K562 (cell line): ENCODE results near the gene INHBC. TPM values are rescaled to one million over a fixed set of nuclear protein-coding genes. Genes with fewer than 3 reads are reported as not detected.
A peak's percentile ranks its signal among the peaks of the same experiment; 100 is the strongest.

Experiments used
- CEBPB ChIP-seq: fragments of 450-650 bp; IDR thresholded peaks from 2 replicates; pipeline ENCODE4 v1.6.1; 2016; ENCODE audit warnings: missing genetic modification characterization, missing compliant biosample characterization
- FOXK1 ChIP-seq: sonication (generic); formaldehyde crosslinking; IDR thresholded peaks from 2 replicates; pipeline ENCODE4 v1.8.0; 2022; ENCODE audit warnings: missing genetic modification reagents, mild to moderate bottlenecking, borderline replicate concordance
- KLF6 ChIP-seq: fragments of 250-450 bp; sonication (Bioruptor Pico); IDR thresholded peaks from 2 replicates; pipeline ENCODE4 v1.4.0; 2020; ENCODE audit warnings: mild to moderate bottlenecking, moderate library complexity, borderline replicate concordance
- MTA3 ChIP-seq: fragments of 450-650 bp; formaldehyde crosslinking; IDR thresholded peaks from 2 replicates; pipeline ENCODE4 v1.6.1; 2017; ENCODE audit warnings: mild to moderate bottlenecking, borderline replicate concordance
- NR2F6 ChIP-seq: fragments of 450-650 bp; formaldehyde crosslinking; IDR thresholded peaks from 2 replicates; pipeline ENCODE4 v1.4.0; 2020; ENCODE audit warnings: mild to moderate bottlenecking
- RCOR1 ChIP-seq, 2 experiments: IDR thresholded peaks; 2 replicates each; pipeline ENCODE4 v1.6.1; 2012; ENCODE audit warnings: low read depth in 2 of 2, low read length in 2 of 2, borderline replicate concordance in 1 of 2, improper control_type of control experiment in 1 of 2
- SIX5 ChIP-seq, 2 experiments: IDR thresholded peaks; 2 replicates each; pipeline ENCODE4 v1.6.1; 2011; ENCODE audit warnings: low read length in 2 of 2, borderline replicate concordance in 1 of 2, low read depth in 1 of 2, mild to moderate bottlenecking in 1 of 2, moderate library complexity in 1 of 2; ENCODE audit not compliant: insufficient read depth in 1 of 2
- ZBTB17 ChIP-seq: fragments of 450-650 bp; formaldehyde crosslinking; IDR thresholded peaks from 2 replicates; pipeline ENCODE4 v1.4.0; 2020; ENCODE audit warnings: mild to moderate bottlenecking
- ZNF589 ChIP-seq: fragments of 200-800 bp; sonication (Bioruptor generic); IDR thresholded peaks from 2 replicates; pipeline ENCODE4 v1.6.1; 2016; ENCODE audit warnings: low read depth, missing genetic modification characterization, missing compliant biosample characterization
- polyA plus RNA-seq, 8 experiments: library from polyadenylated mRNA; depleted of rRNA in 4 of 8; stranded (reverse) in 5 of 8; unstranded in 3 of 8; fragments of >200 nt; fragmentation: Nextera tagmentation in 2 of 8; fragmentation: Illumina TruSeq in 1 of 8; extraction: Ambion mirVana in 2 of 8; extraction: Trizol in 1 of 8; gene quantifications; 2 replicates each; pipeline versions ENCODE4 v1.2.1 to v1.2.3, GENCODE V29; 2011 to 2014; ENCODE audit warnings: inconsistent platforms in 1 of 8, missing spikeins in 1 of 8
- total RNA-seq, 7 experiments: library from RNA; depleted of rRNA in 6 of 7; stranded (reverse); fragments of >200 nt in 6 of 7; fragmentation: Illumina TruSeq in 2 of 7; extraction: Trizol in 2 of 7; gene quantifications; 2 replicates each; pipeline versions ENCODE4 v1.2.1 to v1.2.3, GENCODE V29; 2011 to 2021; ENCODE audit warnings: low replicate concordance in 1 of 7
- TF ChIP-seq, protein P1 (sequence below): fragments of 450-650 bp; IDR thresholded peaks from 2 replicates; pipeline ENCODE4 v1.6.1; 2016; ENCODE audit warnings: missing biosample characterization, missing genetic modification characterization
- TF ChIP-seq, protein P2 (sequence below): sonication (generic); formaldehyde crosslinking; IDR thresholded peaks from 2 replicates; pipeline ENCODE4 v1.8.1; 2023; ENCODE audit warnings: mild to moderate bottlenecking, missing genetic modification reagents
- TF ChIP-seq, protein P3 (sequence below): sonication (generic); formaldehyde crosslinking; IDR thresholded peaks from 2 replicates; pipeline ENCODE4 v1.8.1; 2023; ENCODE audit warnings: mild to moderate bottlenecking, missing genetic modification reagents
- TF ChIP-seq, protein P4 (sequence below), 3 experiments: IDR thresholded peaks in 2 of 3; conservative IDR thresholded peaks in 1 of 3; 2 replicates each; pipeline ENCODE4 v1.5.1; 2011 to 2012; ENCODE audit warnings: low read length in 3 of 3, mild to moderate bottlenecking in 3 of 3, control low read depth in 2 of 3, improper control_type of control experiment in 1 of 3, inconsistent platforms in 1 of 3, low read depth in 1 of 3, mixed read lengths in 1 of 3, moderate library complexity in 1 of 3; ENCODE audit not compliant: insufficient read depth in 2 of 3
- TF ChIP-seq, protein P5 (sequence below), 2 experiments: fragments of 200-800 bp in 1 of 2; sonication (Bioruptor generic) in 1 of 2; sonication (generic) in 1 of 2; formaldehyde crosslinking in 1 of 2; IDR thresholded peaks in 1 of 2; conservative IDR thresholded peaks in 1 of 2; 2 replicates each; pipeline versions ENCODE4 v1.5.0 to v1.6.1; 2016 to 2020; ENCODE audit warnings: missing compliant biosample characterization in 1 of 2, missing genetic modification characterization in 1 of 2, missing genetic modification reagents in 1 of 2

INHBC gene
- total and polyA plus RNA-seq, 9 of the 15 experiments (the other 6 are each of a cell fraction or from before 2014, with no cell fraction given): 0.07 to 0.24 (median 0.15) TPM; not detected in 4

DNA sequence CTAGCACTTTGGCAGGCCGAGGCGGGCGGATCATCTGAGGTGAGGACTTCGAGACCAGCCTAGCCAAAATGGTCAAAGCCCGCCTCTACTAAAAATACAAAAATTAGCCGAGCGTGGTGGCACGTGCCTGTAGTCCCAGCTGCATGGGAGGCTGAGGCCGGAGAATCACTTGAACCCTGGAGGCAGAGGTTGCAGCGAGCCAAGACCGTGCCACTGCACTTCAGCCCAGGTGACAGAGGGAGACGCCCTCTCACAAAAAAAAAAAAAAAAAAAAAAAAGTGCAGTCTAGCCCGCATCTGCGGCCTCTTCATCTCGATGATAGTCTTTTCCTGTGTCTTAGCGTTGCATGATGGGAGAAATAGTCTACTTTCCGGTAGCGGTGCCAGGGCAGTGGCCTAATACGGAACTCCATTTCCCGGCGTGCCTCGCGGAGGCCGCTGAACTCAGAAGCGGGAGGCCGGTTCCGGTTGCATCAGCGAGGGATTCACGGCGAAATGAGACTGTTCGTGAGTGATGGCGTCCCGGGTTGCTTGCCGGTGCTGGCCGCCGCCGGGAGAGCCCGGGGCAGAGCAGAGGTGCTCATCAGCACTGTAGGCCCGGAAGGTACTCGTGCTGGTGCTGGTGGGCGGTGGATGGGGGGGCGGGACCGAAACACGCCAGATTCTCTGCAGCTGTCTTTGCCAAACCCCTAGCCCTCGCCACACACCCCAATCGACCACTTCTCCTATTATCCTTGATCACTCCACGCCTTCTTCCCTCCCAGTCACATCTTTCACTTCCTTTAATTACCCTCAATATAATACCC is 53.2 kb downstream of the INHBC start, which contains the start of gene MARS1 (continued):
- TF ChIP-seq RCOR1 (IDR thresholded peaks at IDR 0.05; ENCODE audit: borderline replicate concordance in 1 of 2, low read depth in 2 of 2, low read length in 2 of 2) (0 out of 4 replicates have a peak, but pooled peaks of 1 of the 2 experiments have one; percentile 16), SIX5 (IDR thresholded peaks at IDR 0.05; ENCODE audit: borderline replicate concordance in 1 of 2, insufficient read depth in 1 of 2, low read depth in 1 of 2, low read length in 2 of 2) (peak; percentile 77 to 80; a peak in 3 of 4 replicates), ZBTB17 (CRISPR knock-in tag) (peak; percentile 46; the same call in 1 of the 2 replicates), MTA3 (0 out of 2 replicates have a peak, but pooled peaks have one; percentile 41), NR2F6 (CRISPR knock-in tag) (no peak), CEBPB (tag) (peak; percentile 92), ZNF589 (CRISPR knock-in tag) (peak; percentile 40; the same call in 1 of the 2 replicates), FOXK1 (CRISPR knock-in tag) (peak; percentile 92; the same call in 1 of the 2 replicates), KLF6 (peak; percentile 70; the same call in 1 of the 2 replicates)
- TF ChIP-seq, protein P1, sequence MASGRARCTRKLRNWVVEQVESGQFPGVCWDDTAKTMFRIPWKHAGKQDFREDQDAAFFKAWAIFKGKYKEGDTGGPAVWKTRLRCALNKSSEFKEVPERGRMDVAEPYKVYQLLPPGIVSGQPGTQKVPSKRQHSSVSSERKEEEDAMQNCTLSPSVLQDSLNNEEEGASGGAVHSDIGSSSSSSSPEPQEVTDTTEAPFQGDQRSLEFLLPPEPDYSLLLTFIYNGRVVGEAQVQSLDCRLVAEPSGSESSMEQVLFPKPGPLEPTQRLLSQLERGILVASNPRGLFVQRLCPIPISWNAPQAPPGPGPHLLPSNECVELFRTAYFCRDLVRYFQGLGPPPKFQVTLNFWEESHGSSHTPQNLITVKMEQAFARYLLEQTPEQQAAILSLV (tag): peak; percentile 72; the same call in 1 of the 2 replicates
- TF ChIP-seq, protein P2, sequence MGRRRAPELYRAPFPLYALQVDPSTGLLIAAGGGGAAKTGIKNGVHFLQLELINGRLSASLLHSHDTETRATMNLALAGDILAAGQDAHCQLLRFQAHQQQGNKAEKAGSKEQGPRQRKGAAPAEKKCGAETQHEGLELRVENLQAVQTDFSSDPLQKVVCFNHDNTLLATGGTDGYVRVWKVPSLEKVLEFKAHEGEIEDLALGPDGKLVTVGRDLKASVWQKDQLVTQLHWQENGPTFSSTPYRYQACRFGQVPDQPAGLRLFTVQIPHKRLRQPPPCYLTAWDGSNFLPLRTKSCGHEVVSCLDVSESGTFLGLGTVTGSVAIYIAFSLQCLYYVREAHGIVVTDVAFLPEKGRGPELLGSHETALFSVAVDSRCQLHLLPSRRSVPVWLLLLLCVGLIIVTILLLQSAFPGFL (CRISPR knock-in tag): no peak
- TF ChIP-seq, protein P3, sequence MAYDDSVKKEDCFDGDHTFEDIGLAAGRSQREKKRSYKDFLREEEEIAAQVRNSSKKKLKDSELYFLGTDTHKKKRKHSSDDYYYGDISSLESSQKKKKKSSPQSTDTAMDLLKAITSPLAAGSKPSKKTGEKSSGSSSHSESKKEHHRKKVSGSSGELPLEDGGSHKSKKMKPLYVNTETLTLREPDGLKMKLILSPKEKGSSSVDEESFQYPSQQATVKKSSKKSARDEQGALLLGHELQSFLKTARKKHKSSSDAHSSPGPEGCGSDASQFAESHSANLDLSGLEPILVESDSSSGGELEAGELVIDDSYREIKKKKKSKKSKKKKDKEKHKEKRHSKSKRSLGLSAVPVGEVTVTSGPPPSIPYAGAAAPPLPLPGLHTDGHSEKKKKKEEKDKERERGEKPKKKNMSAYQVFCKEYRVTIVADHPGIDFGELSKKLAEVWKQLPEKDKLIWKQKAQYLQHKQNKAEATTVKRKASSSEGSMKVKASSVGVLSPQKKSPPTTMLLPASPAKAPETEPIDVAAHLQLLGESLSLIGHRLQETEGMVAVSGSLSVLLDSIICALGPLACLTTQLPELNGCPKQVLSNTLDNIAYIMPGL: peak; percentile 59; the same call in 1 of the 2 replicates
- TF ChIP-seq, protein P4, sequence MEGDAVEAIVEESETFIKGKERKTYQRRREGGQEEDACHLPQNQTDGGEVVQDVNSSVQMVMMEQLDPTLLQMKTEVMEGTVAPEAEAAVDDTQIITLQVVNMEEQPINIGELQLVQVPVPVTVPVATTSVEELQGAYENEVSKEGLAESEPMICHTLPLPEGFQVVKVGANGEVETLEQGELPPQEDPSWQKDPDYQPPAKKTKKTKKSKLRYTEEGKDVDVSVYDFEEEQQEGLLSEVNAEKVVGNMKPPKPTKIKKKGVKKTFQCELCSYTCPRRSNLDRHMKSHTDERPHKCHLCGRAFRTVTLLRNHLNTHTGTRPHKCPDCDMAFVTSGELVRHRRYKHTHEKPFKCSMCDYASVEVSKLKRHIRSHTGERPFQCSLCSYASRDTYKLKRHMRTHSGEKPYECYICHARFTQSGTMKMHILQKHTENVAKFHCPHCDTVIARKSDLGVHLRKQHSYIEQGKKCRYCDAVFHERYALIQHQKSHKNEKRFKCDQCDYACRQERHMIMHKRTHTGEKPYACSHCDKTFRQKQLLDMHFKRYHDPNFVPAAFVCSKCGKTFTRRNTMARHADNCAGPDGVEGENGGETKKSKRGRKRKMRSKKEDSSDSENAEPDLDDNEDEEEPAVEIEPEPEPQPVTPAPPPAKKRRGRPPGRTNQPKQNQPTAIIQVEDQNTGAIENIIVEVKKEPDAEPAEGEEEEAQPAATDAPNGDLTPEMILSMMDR (IDR thresholded peaks at IDR 0.05 in 2 of 3, conservative IDR thresholded peaks at IDR 0.05 in 1 of 3; ENCODE audit: insufficient read depth in 2 of 3, low read depth in 1 of 3, low read length in 3 of 3): peak; percentile 58 to 70 (median 61)
- TF ChIP-seq, protein P5, sequence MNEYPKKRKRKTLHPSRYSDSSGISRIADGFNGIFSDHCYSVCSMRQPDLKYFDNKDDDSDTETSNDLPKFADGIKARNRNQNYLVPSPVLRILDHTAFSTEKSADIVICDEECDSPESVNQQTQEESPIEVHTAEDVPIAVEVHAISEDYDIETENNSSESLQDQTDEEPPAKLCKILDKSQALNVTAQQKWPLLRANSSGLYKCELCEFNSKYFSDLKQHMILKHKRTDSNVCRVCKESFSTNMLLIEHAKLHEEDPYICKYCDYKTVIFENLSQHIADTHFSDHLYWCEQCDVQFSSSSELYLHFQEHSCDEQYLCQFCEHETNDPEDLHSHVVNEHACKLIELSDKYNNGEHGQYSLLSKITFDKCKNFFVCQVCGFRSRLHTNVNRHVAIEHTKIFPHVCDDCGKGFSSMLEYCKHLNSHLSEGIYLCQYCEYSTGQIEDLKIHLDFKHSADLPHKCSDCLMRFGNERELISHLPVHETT (CRISPR knock-in tag; conservative IDR thresholded peaks at IDR 0.05 in 1 of 2, IDR thresholded peaks at IDR 0.05 in 1 of 2): peak in 1 of 2 experiments; percentile 95; a peak in 2 of 4 replicates
